Sigmoid colon (tissue), 7 donors: ENCODE data around the gene DDX17. TPM values are rescaled to one million over a fixed set of nuclear protein-coding genes. Genes with fewer than 3 reads are reported as not detected.

Experiments
- DNase-seq: peaks from one replicate; pipeline ENCODE4 v3.0.0-alpha.2; 2019
- H3K27ac ChIP-seq, 4 donors: fragments of 200-600 bp; sonication (generic); one replicate each; pipeline ENCODE4 v1.5.1; 2016 to 2019; ENCODE audit warnings: mild to moderate bottlenecking in 1 of 4
- H3K27me3 ChIP-seq, 3 donors: fragments of 200-600 bp; sonication (generic); one replicate each; pipeline ENCODE4 v1.5.1; 2019; ENCODE audit warnings: mild to moderate bottlenecking in 1 of 3
- H3K36me3 ChIP-seq, 4 donors: fragments of 200-600 bp; sonication (generic); one replicate each; pipeline ENCODE4 v1.5.1; 2016 to 2019
- H3K4me1 ChIP-seq, 4 donors: fragments of 200-600 bp; sonication (generic); one replicate each; pipeline ENCODE4 v1.5.1; 2017 to 2019
- H3K4me3 ChIP-seq, 4 donors: fragments of 200-600 bp; sonication (generic); one replicate each; pipeline ENCODE4 v1.5.1; 2017 to 2019; ENCODE audit warnings: mild to moderate bottlenecking in 2 of 4, moderate library complexity in 1 of 4
- H3K9me3 ChIP-seq, 4 donors: fragments of 200-600 bp in 3 of 4; sonication (generic) in 3 of 4; one replicate each; pipeline versions ENCODE4 v1.5.1 to v1.6.1; 2013 to 2019
- CTCF ChIP-seq, 4 experiments: fragments of 450-650 bp in 3 of 4; fragments of 200-600 bp in 1 of 4; IDR thresholded peaks; one replicate each; pipeline ENCODE4 v1.5.1; 2016 to 2019; ENCODE audit warnings: antibody characterized with exemption in 4 of 4, mild to moderate bottlenecking in 3 of 4, moderate library complexity in 2 of 4
- EP300 ChIP-seq, 4 donors: sonication (generic); formaldehyde crosslinking; IDR thresholded peaks; one replicate each; pipeline ENCODE4 v1.6.1; 2017; ENCODE audit warnings: antibody characterized with exemption in 4 of 4
- POLR2A ChIP-seq, 2 donors: fragments of 450-650 bp; IDR thresholded peaks; one replicate each; pipeline ENCODE4 v1.6.1; 2016; ENCODE audit warnings: antibody characterized with exemption in 2 of 2, mild to moderate bottlenecking in 2 of 2, moderate library complexity in 2 of 2
- POLR2AphosphoS5 ChIP-seq, 4 donors: sonication (generic); formaldehyde crosslinking; IDR thresholded peaks; one replicate each; pipeline ENCODE4 v1.6.1; 2017; ENCODE audit warnings: antibody characterized with exemption in 4 of 4
- WGBS, 2 donors: extraction: QIAGEN DNeasy Blood & Tissue Kit; methylation state at CpG; one replicate each; pipeline ENCODE4 v1.1.7; 2013; 5-methylcytosine and 5-hydroxymethylcytosine counted together
- intact Hi-C: fragments of 100-400 bp; cut with DNase I; formaldehyde crosslinking; loops from one replicate; pipeline ENCODE4 v1.15.1; 2023
- polyA plus RNA-seq, 3 donors: library from polyadenylated mRNA; stranded (reverse); fragments of 200-250 nt; gene quantifications; one replicate each; pipeline ENCODE4 v1.2.3, GENCODE V29; 2013
- total RNA-seq, 4 donors: library from RNA; depleted of rRNA; stranded (reverse); fragments of >200 nt; gene quantifications; one replicate each; pipeline ENCODE4 v1.1.0, GENCODE V29; 2016
- donor health status: healthy with polysubstance abuse.
- donor health status: Bipolar disorder and iron deficiency.
- donor health status: healthy.

Gene DDX17
- total and polyA plus RNA-seq, 7 donors: 54.7 to 630 (median 504) TPM

GRCh38 chr22:38460426-38460840, 45.7 kb downstream of the DDX17 start:
- peaks cover 7 to 76% (median 23%) of the 10 kb centered on the region in 3 donors for H3K27me3 ChIP-seq
- no peaks in the 10 kb centered on the region for H3K36me3 ChIP-seq
- no peak for DNase-seq
- intact Hi-C loops: loop anchor here (5.0 kb wide), 1 partner anchor 63 kb away; no protein-coding TSS in a partner anchor
- peaks cover 0 to 20% (median 18%) of the 10 kb centered on the region in 4 donors for H3K4me1 ChIP-seq
- no peak overlapping the region for H3K4me3 ChIP-seq
- TF ChIP-seq CTCF (IDR thresholded peaks at IDR 0.05): no peak
- no peak for TF ChIP-seq POLR2A (IDR thresholded peaks at IDR 0.05)
- TF ChIP-seq POLR2AphosphoS5 (IDR thresholded peaks at IDR 0.05): no peak
- TF ChIP-seq EP300 (IDR thresholded peaks at IDR 0.05): no peak
- H3K9me3 ChIP-seq: no peaks in the 10 kb centered on the region
- no peak overlapping the region for H3K27ac ChIP-seq
- WGBS, 2 donors: 13 to 59% methylated on average over 8 of the region's 8 CpGs

GRCh38 chr22:38456841-38457699, 49.0 kb downstream of the DDX17 start:
- no peak for TF ChIP-seq POLR2A (IDR thresholded peaks at IDR 0.05)
- no peak for TF ChIP-seq POLR2AphosphoS5 (IDR thresholded peaks at IDR 0.05)
- TF ChIP-seq CTCF (IDR thresholded peaks at IDR 0.05): no peak
- no peak for TF ChIP-seq EP300 (IDR thresholded peaks at IDR 0.05)
- no peaks in the 10 kb centered on the region for H3K9me3 ChIP-seq
- no peaks in the 10 kb centered on the region for H3K36me3 ChIP-seq
- no peak for DNase-seq
- intact Hi-C loops: no loop called here
- H3K27me3 ChIP-seq: peaks cover 27 to 88% (median 55%) of the 10 kb centered on the region in 3 donors
- H3K4me1 ChIP-seq: peaks cover 0 to 36% (median 34%) of the 10 kb centered on the region in 4 donors
- no peak overlapping the region for H3K4me3 ChIP-seq
- no peak overlapping the region for H3K27ac ChIP-seq
- 62 to 83% methylated on average over 14 of the region's 14 CpGs for WGBS, 2 donors

GRCh38 chr22:38456272-38456835, 49.8 kb downstream of the DDX17 start:
- peaks cover 30 to 84% (median 57%) of the 10 kb centered on the region in 3 donors for H3K27me3 ChIP-seq
- H3K4me1 ChIP-seq: peaks cover 0 to 29% (median 27%) of the 10 kb centered on the region in 4 donors
- peak overlapping the region in 1 of 4 donors; percentile 52 for H3K4me3 ChIP-seq
- no peak for DNase-seq
- H3K36me3 ChIP-seq: no peaks in the 10 kb centered on the region
- intact Hi-C loops: no loop called here
- H3K9me3 ChIP-seq: no peaks in the 10 kb centered on the region
- no peak overlapping the region for H3K27ac ChIP-seq
- 28 to 46% methylated on average over 17 of the region's 17 CpGs for WGBS, 2 donors
- TF ChIP-seq CTCF (IDR thresholded peaks at IDR 0.05) (no peak), POLR2A (IDR thresholded peaks at IDR 0.05) (no peak), POLR2AphosphoS5 (IDR thresholded peaks at IDR 0.05) (no peak), EP300 (IDR thresholded peaks at IDR 0.05) (no peak)

- intact Hi-C loops: no loop called here
- no peaks in the 10 kb centered on the region for H3K9me3 ChIP-seq
Observed at GRCh38 chr22:38455530-38456271, 50.4 kb downstream of the DDX17 start.

More at GRCh38 chr22:38455530-38456271, 50.4 kb downstream of the DDX17 start:
- no peak for TF ChIP-seq CTCF (IDR thresholded peaks at IDR 0.05)
- TF ChIP-seq POLR2A (IDR thresholded peaks at IDR 0.05): no peak
- Histone ChIP-seq H3K27me3 (peaks cover 31 to 83% (median 57%) of the 10 kb centered on the region in 3 donors), H3K4me1 (peaks cover 0 to 26% (median 25%) of the 10 kb centered on the region in 4 donors), H3K27ac (no peak overlapping the region), H3K36me3 (no peaks in the 10 kb centered on the region), H3K4me3 (peak overlapping the region in 3 of 4 donors; percentile 33 to 56 (median 52))
- DNase-seq: no peak
- WGBS, 2 donors: 1% methylated on average over 90 of the region's 90 CpGs
